Measurements from ENCODE around the gene CIRBP.

Gene CIRBP

GRCh38 chr19:1247748-1248138 is 21.4 kb upstream of the CIRBP start:
- DNase-seq (ENCODE audit: low read depth) = no peak
- H3K4me3 ChIP-seq (ENCODE audit: low read depth, low read length) = no peak overlapping the region
- TF ChIP-seq POLR2A (IDR thresholded peaks at IDR 0.05; ENCODE audit: extremely low read depth, insufficient read length) (no peak), MYC (IDR thresholded peaks at IDR 0.05; ENCODE audit: low read depth, low read length) (no peak), CTCF (IDR thresholded peaks at IDR 0.05; ENCODE audit: low read depth, low read length) (no peak), MAX (IDR thresholded peaks at IDR 0.05; ENCODE audit: low read depth, low read length) (no peak)

GRCh38 chr19:1248139-1248785 is 20.9 kb upstream of the CIRBP start, which contains the start of gene MIDN:
Gene MIDN (plus strand): TSS chr19:1248583. CDS start chr19:1250297, 1,714 bp downstream.
- TF ChIP-seq CTCF (IDR thresholded peaks at IDR 0.05; ENCODE audit: low read depth, low read length) = peak; percentile 8
- peak; percentile 37 for TF ChIP-seq POLR2A (IDR thresholded peaks at IDR 0.05; ENCODE audit: extremely low read depth, insufficient read length)
- no peak; the same call in 1 of the 2 replicates for TF ChIP-seq MAX (IDR thresholded peaks at IDR 0.05; ENCODE audit: low read depth, low read length)
- TF ChIP-seq MYC (IDR thresholded peaks at IDR 0.05; ENCODE audit: low read depth, low read length) = no peak
- DNase-seq (ENCODE audit: low read depth) = peak; percentile 75
- peak within 1 kb of the TSS; percentile 46 for H3K4me3 ChIP-seq (ENCODE audit: low read depth, low read length)

DNA sequence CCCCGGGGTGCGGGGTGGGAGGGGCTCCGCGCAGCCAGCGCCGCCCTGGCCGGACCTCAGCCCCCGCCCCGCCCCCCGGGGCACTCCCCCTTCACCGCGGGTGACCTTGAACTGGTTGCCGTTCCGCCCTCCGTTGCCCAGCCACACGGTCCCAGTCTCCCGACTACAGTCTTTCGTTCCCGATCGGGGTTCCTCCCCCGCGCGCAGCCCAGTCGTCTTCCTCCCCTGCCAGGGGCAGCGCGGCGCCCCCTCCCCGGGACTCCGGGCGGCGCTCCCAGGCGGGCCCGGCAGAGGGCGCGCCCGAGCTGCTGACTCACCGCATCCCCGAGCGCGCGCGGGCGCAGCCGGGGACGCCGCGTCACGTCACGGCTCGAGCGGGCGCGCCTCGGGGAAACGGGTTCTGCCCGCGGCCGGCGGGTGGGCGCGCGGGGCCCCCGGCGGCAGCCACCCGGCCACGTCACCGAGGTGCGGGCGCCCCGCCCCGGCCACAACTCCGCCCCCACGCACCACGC is 20.3 kb upstream of the CIRBP start:
- no peak for TF ChIP-seq MAX (IDR thresholded peaks at IDR 0.05; ENCODE audit: low read depth, low read length)
- TF ChIP-seq POLR2A (IDR thresholded peaks at IDR 0.05; ENCODE audit: extremely low read depth, insufficient read length) = no peak
- peak; percentile 25 for TF ChIP-seq CTCF (IDR thresholded peaks at IDR 0.05; ENCODE audit: low read depth, low read length)
- no peak for TF ChIP-seq MYC (IDR thresholded peaks at IDR 0.05; ENCODE audit: low read depth, low read length)
- peak; percentile 76 for DNase-seq (ENCODE audit: low read depth)

DNA sequence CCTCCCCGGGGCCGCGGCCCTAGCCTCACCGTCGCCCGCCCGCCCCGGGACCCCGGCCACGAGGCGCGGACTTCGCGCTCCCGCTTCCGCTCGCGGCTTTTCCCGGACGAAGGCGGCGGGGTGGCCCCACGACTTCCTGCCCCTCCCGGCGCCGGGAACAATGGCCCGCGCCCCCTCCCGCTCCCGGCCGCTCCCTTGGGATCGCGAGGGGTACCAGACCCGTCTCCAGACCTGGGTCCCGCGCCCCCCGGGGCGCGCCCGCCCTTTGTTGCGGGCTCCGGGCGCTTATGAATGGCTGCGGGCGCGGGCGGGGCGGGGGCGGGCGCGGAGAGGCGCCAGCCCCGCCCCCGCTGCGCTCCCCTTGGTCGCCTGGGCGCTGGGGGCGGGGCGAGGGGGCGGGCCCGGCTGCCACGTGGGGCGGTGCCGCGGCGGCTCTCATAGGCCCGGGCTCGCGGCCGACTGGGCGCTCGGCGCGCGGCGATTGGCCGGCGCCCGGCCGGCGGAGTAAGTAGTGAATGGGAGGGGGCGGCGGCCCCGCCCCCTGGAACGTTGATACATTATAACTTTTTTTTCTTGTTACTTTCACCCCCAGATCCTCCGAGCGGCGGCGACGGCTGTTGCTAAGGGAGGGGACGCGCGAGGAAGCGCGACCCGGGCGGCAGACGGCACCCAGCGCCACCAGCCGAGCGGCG is 19.7 kb upstream of the CIRBP start:
- no peak for TF ChIP-seq MAX (IDR thresholded peaks at IDR 0.05; ENCODE audit: low read depth, low read length)
- TF ChIP-seq POLR2A (IDR thresholded peaks at IDR 0.05; ENCODE audit: extremely low read depth, insufficient read length) = peak; percentile 42
- DNase-seq (ENCODE audit: low read depth) = peak; percentile 90
- H3K4me3 ChIP-seq (ENCODE audit: low read depth, low read length) = peak overlapping the region; percentile 44

More for the DNA sequence above, 20.3 kb upstream of the CIRBP start:
- H3K4me3 ChIP-seq (ENCODE audit: low read depth, low read length) = peak overlapping the region; percentile 46

DNA sequence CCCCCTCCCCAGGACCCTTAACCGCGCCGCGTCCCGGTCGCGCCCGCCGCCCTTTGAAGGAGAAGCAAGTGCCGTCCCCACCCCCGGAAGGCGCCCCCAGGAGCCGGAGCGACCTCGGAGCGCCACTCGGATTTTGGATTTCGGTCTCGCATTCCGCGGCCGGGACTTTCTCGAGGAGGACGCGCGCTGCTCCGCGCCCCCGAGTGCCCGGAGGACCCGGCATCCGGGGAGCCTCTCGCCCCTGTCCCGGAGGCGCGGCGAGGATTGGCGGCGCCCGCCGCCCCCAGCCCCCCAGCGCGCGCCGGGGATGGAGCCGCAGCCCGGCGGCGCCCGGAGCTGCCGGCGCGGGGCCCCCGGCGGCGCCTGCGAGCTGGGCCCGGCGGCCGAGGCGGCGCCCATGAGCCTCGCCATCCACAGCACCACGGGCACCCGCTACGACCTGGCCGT is 19.1 kb upstream of the CIRBP start:
- no peak for TF ChIP-seq POLR2A (IDR thresholded peaks at IDR 0.05; ENCODE audit: extremely low read depth, insufficient read length)
- no peak for TF ChIP-seq MAX (IDR thresholded peaks at IDR 0.05; ENCODE audit: low read depth, low read length)
- TF ChIP-seq MYC (IDR thresholded peaks at IDR 0.05; ENCODE audit: low read depth, low read length) = no peak
- TF ChIP-seq CTCF (IDR thresholded peaks at IDR 0.05; ENCODE audit: low read depth, low read length) = no peak
- H3K4me3 ChIP-seq (ENCODE audit: low read depth, low read length) = peak overlapping the region; percentile 44
- DNase-seq (ENCODE audit: low read depth) = no peak
